NCI-H2196 treated with DMSO at 0.1 percent for 48 hours (cell line): Measurements from ENCODE around the gene RBMXL3.

ENCODE experiments used
- DNase-seq: peaks from one replicate; lab custom pipeline; 2025; ENCODE audit not compliant: unreplicated experiment; lab: John Stamatoyannopoulos, UW

RBMXL3 gene

DNA sequence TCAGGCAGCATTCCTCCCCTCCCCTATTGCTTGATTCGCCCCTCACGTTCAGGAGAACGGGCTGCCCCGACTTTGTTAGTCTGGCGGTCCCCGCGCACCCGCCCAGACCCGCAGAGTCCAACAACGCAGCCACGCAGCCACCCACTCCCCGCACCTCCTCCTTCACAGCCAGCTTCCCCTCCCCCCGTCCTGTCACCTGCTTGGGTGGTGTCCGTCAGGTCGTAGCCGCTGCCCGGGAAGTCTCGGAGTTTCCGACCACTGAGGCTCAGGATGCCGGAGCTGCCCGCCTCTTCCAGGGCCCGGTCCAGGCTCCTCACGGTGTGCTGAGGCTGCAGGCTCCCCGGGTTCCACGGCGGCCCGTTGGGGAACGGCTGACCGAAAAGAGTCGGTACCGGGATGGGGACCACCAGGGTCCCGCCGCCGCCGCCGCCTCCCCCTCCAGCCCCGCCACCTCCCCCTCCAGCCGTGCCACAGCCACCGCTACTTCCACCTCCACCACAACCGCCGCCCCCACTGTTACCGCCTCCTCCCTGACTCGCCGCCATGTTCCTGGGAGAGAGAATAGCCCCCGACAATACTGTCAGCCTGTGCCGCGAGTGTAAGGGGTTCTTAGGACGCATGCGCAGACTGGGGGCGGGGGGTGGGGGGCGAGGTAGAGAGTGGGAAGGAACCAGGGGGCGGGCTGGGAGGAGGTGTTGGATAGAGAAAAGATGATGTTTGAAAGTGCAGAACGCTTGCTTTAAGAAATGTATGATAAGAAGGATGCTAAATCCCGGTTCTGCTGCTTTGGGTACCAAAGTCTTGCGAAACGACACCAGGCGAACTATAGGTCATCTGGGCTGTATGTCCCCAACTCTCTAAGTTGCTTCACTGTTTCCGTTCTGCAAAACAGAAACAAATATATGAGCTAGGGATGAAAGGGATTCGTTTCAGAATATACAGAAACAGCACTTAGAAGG, 44.6 kb downstream of the RBMXL3 start, which contains the start of gene LRCH2:
TSS of gene LRCH2 (minus strand) at position 600 of the 959 bp plus-strand sequence. CDS start at position 545, 55 bp downstream.
- DNase-seq = no peak

DNA sequence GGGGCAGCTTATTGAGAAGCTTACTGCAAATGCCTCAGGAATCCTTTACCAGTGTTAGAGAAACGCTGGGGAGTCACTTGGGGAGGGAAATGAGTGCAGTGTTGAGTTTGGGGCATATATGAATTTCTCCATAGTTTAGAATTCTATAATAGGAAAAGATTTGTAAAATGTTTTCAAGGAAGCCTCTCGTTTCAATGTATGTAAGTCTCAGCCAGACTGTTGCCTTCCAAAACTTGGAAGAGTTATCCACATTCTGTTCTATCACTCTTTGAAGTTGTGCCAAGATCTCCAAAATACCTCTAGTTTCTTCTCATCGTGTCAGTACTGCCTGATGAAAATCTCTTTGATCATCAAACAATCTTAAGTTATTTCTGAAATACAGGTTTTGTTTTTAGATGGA, 45.3 kb downstream of the RBMXL3 start:
- no peak for DNase-seq

DNA sequence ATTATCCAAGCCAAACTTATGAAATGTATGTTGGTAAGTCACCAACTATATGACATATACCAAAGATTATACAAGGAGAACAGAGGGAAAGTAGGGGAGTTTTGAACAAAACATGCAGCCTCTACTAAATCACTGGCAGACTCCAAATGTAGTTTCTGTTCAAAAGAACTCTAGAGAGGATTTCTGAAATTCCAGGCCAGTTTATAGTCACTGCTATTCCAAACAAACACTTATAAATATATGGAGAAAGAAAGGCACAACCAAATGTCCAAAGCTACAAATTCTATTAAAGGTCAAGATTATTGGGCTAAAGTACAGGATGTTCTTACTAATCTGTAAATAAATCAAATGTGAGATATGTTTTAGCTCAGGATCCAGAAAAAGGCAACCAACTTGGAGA, 47.4 kb downstream of the RBMXL3 start:
- no peak for DNase-seq

DNA sequence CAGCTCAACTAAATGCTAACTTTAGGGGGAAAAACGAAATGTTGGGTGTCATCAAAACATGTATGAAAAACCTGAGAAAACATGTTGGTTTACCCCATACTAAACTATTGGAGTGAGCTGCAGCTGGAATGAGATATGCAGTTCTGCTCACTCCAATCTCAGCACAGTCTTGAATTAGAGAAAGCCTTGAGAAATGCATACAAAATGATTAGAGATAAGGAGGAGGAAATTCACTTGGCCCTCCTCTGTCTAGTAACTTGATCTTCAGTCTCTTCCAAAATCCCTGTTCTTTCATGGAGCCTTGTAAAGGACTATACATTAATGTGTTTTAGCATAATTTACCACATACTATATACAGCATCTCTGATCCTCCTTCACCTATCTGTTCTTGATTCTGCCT, 47.8 kb downstream of the RBMXL3 start:
- DNase-seq = no peak
